IMR-90 (cell line): ENCODE measurements around the gene RMND1.

ENCODE experiments used
- BHLHE40 ChIP-seq: fragments of 150-350 bp; IDR thresholded peaks from 2 replicates; pipeline ENCODE4 v1.6.1; 2016; ENCODE audit warnings: mild to moderate bottlenecking, low read depth, low read length
- CEBPB ChIP-seq: IDR thresholded peaks from 2 replicates; pipeline ENCODE4 v1.6.1; 2012; ENCODE audit warnings: low read depth, low read length, improper control_type of control experiment
- CHD1 ChIP-seq: IDR thresholded peaks from 2 replicates; pipeline ENCODE4 v1.6.1; 2012; ENCODE audit warnings: low read depth, low read length, improper control_type of control experiment
- CTCF ChIP-seq: conservative IDR thresholded peaks from 2 replicates; pipeline ENCODE4 v1.5.1; 2012; ENCODE audit warnings: mild to moderate bottlenecking, low read depth, low read length, improper control_type of control experiment
- MAZ ChIP-seq: IDR thresholded peaks from 2 replicates; pipeline ENCODE4 v1.6.1; 2012; ENCODE audit warnings: low read depth, mild to moderate bottlenecking, low read length, improper control_type of control experiment, moderate library complexity, borderline replicate concordance
- MXI1 ChIP-seq: IDR thresholded peaks from 2 replicates; pipeline ENCODE4 v1.6.1; 2012; ENCODE audit warnings: low read depth, mild to moderate bottlenecking, low read length, moderate library complexity, borderline replicate concordance
- POLR2A ChIP-seq: IDR thresholded peaks from 2 replicates; pipeline ENCODE4 v1.6.1; 2012; ENCODE audit warnings: mild to moderate bottlenecking, low read depth, low read length
- RAD21 ChIP-seq: IDR thresholded peaks from 2 replicates; pipeline ENCODE4 v1.6.1; 2012; ENCODE audit warnings: low read length, improper control_type of control experiment
- RFX5 ChIP-seq: IDR thresholded peaks from 2 replicates; pipeline ENCODE4 v1.8.0; 2012; ENCODE audit warnings: low read depth, mild to moderate bottlenecking, low read length, moderate library complexity
- SMC3 ChIP-seq: fragments of 150-350 bp; IDR thresholded peaks from 2 replicates; pipeline ENCODE4 v1.6.1; 2016; ENCODE audit warnings: low read depth, mild to moderate bottlenecking, antibody characterized with exemption, low read length, moderate library complexity
- USF2 ChIP-seq: fragments of 150-350 bp; IDR thresholded peaks from 2 replicates; pipeline ENCODE4 v1.6.1; 2017; ENCODE audit warnings: mild to moderate bottlenecking, antibody characterized with exemption, low read length, low read depth
- TF ChIP-seq, protein P1 (sequence below): fragments of 150-350 bp; IDR thresholded peaks from 2 replicates; pipeline ENCODE4 v1.6.1; 2016; ENCODE audit warnings: low read depth, mild to moderate bottlenecking, low read length, moderate library complexity, borderline replicate concordance

DNA sequence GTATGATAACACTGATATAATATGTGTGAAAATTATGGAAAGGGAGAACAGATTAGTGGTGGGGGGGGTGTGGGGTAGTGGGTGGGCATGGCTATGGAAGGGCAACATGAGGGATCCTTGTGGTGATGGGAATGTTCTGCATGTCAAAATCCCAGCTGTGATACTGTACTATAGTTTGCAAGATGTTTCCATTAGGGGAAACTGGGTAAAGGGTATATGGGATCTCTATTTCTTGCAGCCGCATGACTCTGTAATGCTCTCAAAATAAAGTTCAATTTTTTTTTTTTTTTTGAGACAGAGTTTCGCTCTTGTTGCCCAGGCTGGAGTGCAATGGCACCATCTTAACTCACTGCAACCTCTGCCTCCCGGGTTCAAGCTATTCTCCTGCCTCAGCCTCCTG is 74.8 kb downstream of the RMND1 start:
- TF ChIP-seq CTCF: no peak
- TF ChIP-seq POLR2A: no peak
- TF ChIP-seq RFX5: no peak
- TF ChIP-seq CHD1: no peak
- TF ChIP-seq BHLHE40: no peak
- TF ChIP-seq MAZ: no peak
- no peak for TF ChIP-seq MXI1
- no peak for TF ChIP-seq RAD21
- no peak for TF ChIP-seq USF2
- no peak for TF ChIP-seq SMC3
- TF ChIP-seq CEBPB: no peak
- TF ChIP-seq, protein P1, sequence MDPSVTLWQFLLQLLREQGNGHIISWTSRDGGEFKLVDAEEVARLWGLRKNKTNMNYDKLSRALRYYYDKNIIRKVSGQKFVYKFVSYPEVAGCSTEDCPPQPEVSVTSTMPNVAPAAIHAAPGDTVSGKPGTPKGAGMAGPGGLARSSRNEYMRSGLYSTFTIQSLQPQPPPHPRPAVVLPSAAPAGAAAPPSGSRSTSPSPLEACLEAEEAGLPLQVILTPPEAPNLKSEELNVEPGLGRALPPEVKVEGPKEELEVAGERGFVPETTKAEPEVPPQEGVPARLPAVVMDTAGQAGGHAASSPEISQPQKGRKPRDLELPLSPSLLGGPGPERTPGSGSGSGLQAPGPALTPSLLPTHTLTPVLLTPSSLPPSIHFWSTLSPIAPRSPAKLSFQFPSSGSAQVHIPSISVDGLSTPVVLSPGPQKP: no peak
